IMR-90 (cell line): Measurements from ENCODE around the gene LRIG1. TPM values are rescaled to one million over a fixed set of nuclear protein-coding genes. Genes with fewer than 3 reads are reported as not detected.

Source experiments
- ATAC-seq: fragments of 200-7000 bp; cut with Tn5 transposase; 2 replicates; pipeline ENCODE4 v1.9.1; 2020; ENCODE audit warnings: low read depth, mild to moderate bottlenecking, moderate library complexity
- BruUV-seq: library from RNA; stranded (reverse); fragments of 400-500 nt; replicated peaks from 2 replicates; lab custom pipeline; 2021; lab: Mats Ljungman, UMichigan
- CTCF ChIA-PET: fragments of 300-600 bp; formaldehyde crosslinking; extraction: SDS; loops from one replicate; lab custom pipeline; 2021; ENCODE audit warnings: antibody characterized with exemption; lab: Yijun Ruan, JAX
- POLR2A ChIA-PET: fragments of 300-600 bp; sonication (Branson Sonifier 250); formaldehyde crosslinking; loops from one replicate; lab custom pipeline; 2022; ENCODE audit warnings: antibody characterized with exemption; ENCODE audit not compliant: unreplicated experiment; lab: Charles Lee
- DNase-seq: peaks from one replicate; pipeline ENCODE4 v3.0.0; 2013
- H2AFZ ChIP-seq: replicated peaks from 2 replicates; pipeline ENCODE3; 2013; ENCODE audit warnings: low read length, mild to moderate bottlenecking; ENCODE audit not compliant: poor library complexity
- H2AK5ac ChIP-seq: 2 replicates; pipeline ENCODE4 v1.6.1; 2013; ENCODE audit warnings: low read depth, low read length, inconsistent platforms
- H2AK9ac ChIP-seq: replicated peaks from 2 replicates; pipeline ENCODE3; 2013; ENCODE audit warnings: mild to moderate bottlenecking, low read depth, low read length, moderate library complexity; ENCODE audit not compliant: poor library complexity
- H2BK120ac ChIP-seq: 2 replicates; pipeline ENCODE4 v1.6.1; 2013; ENCODE audit warnings: low read depth, low read length, inconsistent platforms
- H2BK15ac ChIP-seq: 3 replicates; pipeline ENCODE4 v1.6.1; 2013; ENCODE audit warnings: low read depth, low read length, inconsistent platforms
- H2BK20ac ChIP-seq: 2 replicates; pipeline ENCODE4 v1.6.1; 2013; ENCODE audit warnings: low read depth, mild to moderate bottlenecking, inconsistent platforms, low read length, moderate library complexity
- H2BK5ac ChIP-seq: 2 replicates; pipeline ENCODE4 v1.6.1; 2013; ENCODE audit warnings: mild to moderate bottlenecking, low read depth, low read length, inconsistent platforms; ENCODE audit not compliant: poor library complexity, severe bottlenecking
- H3K14ac ChIP-seq: replicated peaks from 2 replicates; pipeline ENCODE4 v1.6.1; 2013; ENCODE audit warnings: low read depth, low read length, inconsistent platforms
- H3K18ac ChIP-seq: 2 replicates; pipeline ENCODE4 v1.6.1; 2013; ENCODE audit warnings: low read depth, low read length, control low read depth
- H3K23ac ChIP-seq: 2 replicates; pipeline ENCODE4 v1.6.1; 2013; ENCODE audit warnings: low read depth, low read length, inconsistent platforms
- H3K27ac ChIP-seq: 2 replicates; pipeline ENCODE4 v1.5.1; 2013; ENCODE audit warnings: mild to moderate bottlenecking, control low read depth, low read length; ENCODE audit not compliant: insufficient read depth
- H3K27me3 ChIP-seq: 2 replicates; pipeline ENCODE4 v1.6.1; 2013; ENCODE audit warnings: low read length; ENCODE audit not compliant: control insufficient read depth, insufficient read depth
- H3K36me3 ChIP-seq: 2 replicates; pipeline ENCODE4 v1.6.1; 2013; ENCODE audit warnings: low read length, mixed read lengths; ENCODE audit not compliant: control insufficient read depth, insufficient read depth
- H3K4ac ChIP-seq: 2 replicates; pipeline ENCODE4 v1.6.1; 2013; ENCODE audit warnings: low read depth, low read length, inconsistent platforms
- H3K4me1 ChIP-seq: 2 replicates; pipeline ENCODE4 v1.6.1; 2013; ENCODE audit warnings: low read length, mixed read lengths; ENCODE audit not compliant: control insufficient read depth, insufficient read depth
- H3K4me2 ChIP-seq: 2 replicates; pipeline ENCODE4 v1.6.1; 2013; ENCODE audit warnings: low read depth, mild to moderate bottlenecking, control low read depth, low read length, moderate library complexity
- H3K4me3 ChIP-seq: 2 replicates; pipeline ENCODE4 v1.5.1; 2013; ENCODE audit warnings: low read depth, mild to moderate bottlenecking, control low read depth, low read length, moderate library complexity; ENCODE audit not compliant: insufficient read depth
- H3K56ac ChIP-seq: 2 replicates; pipeline ENCODE4 v1.6.1; 2013; ENCODE audit warnings: low read length, inconsistent platforms; ENCODE audit not compliant: insufficient read depth; ENCODE audit errors: extremely low read depth
- H3K79me1 ChIP-seq, 2 experiments: 2 replicates each; pipeline ENCODE4 v1.6.1; 2013; ENCODE audit warnings: low read length in 2 of 2, inconsistent platforms in 1 of 2, low read depth in 1 of 2
- H3K9ac ChIP-seq: 2 replicates; pipeline ENCODE4 v1.6.1; 2013; ENCODE audit warnings: low read depth, low read length, control low read depth
- H3K9me1 ChIP-seq: 2 replicates; pipeline ENCODE4 v1.6.1; 2013; ENCODE audit warnings: low read length, inconsistent platforms; ENCODE audit not compliant: insufficient read depth
- H3K9me3 ChIP-seq: 2 replicates; pipeline ENCODE4 v1.6.1; 2013; ENCODE audit warnings: low read length; ENCODE audit not compliant: control insufficient read depth, insufficient read depth
- H4K20me1 ChIP-seq: 2 replicates; pipeline ENCODE4 v1.6.1; 2013; ENCODE audit warnings: low read length, inconsistent platforms; ENCODE audit not compliant: insufficient read depth
- H4K5ac ChIP-seq: 2 replicates; pipeline ENCODE4 v1.6.1; 2013; ENCODE audit warnings: mild to moderate bottlenecking, low read depth, low read length, control low read depth
- H4K8ac ChIP-seq, 2 experiments: 2 replicates each; pipeline ENCODE4 v1.6.1; 2013; ENCODE audit warnings: low read depth in 2 of 2, low read length in 2 of 2, control low read depth in 1 of 2, inconsistent platforms in 1 of 2
- H4K91ac ChIP-seq: 2 replicates; pipeline ENCODE4 v1.6.1; 2013; ENCODE audit warnings: low read depth, low read length, inconsistent platforms; ENCODE audit not compliant: insufficient read depth
- CHD1 ChIP-seq: IDR thresholded peaks from 2 replicates; pipeline ENCODE4 v1.6.1; 2012; ENCODE audit warnings: low read depth, low read length, improper control_type of control experiment
- FOS ChIP-seq: fragments of 150-350 bp; IDR thresholded peaks from 2 replicates; pipeline ENCODE4 v1.6.1; 2016; ENCODE audit warnings: low read depth, low read length
- MAFK ChIP-seq: IDR thresholded peaks from 2 replicates; pipeline ENCODE4 v1.6.1; 2012; ENCODE audit warnings: low read depth, low read length, improper control_type of control experiment
- MXI1 ChIP-seq: IDR thresholded peaks from 2 replicates; pipeline ENCODE4 v1.6.1; 2012; ENCODE audit warnings: low read depth, mild to moderate bottlenecking, low read length, moderate library complexity, borderline replicate concordance
- NFE2L2 ChIP-seq: fragments of 150-350 bp; IDR thresholded peaks from 2 replicates; pipeline ENCODE4 v1.6.1; 2016; ENCODE audit warnings: low read depth, mild to moderate bottlenecking, low read length
- RCOR1 ChIP-seq: IDR thresholded peaks from 2 replicates; pipeline ENCODE4 v1.6.1; 2012; ENCODE audit warnings: mild to moderate bottlenecking, low read length, improper control_type of control experiment; ENCODE audit not compliant: insufficient replicate concordance
- SMC3 ChIP-seq: fragments of 150-350 bp; IDR thresholded peaks from 2 replicates; pipeline ENCODE4 v1.6.1; 2016; ENCODE audit warnings: low read depth, mild to moderate bottlenecking, antibody characterized with exemption, low read length, moderate library complexity
- WGBS, 2 experiments: methylation state at CpG; one replicate each; pipeline versions ENCODE4 v1.1.5 to v1.1.7; 2013; ENCODE audit warnings: missing lambda C conversion rate in 2 of 2; ENCODE audit not compliant: insufficient read length in 1 of 2; ENCODE audit errors: extremely low coverage in 2 of 2; 5-methylcytosine and 5-hydroxymethylcytosine counted together
- dilution Hi-C: fragments of 300-500 bp; cut with HindIII; formaldehyde crosslinking; loops from one replicate; pipeline ENCODE4 v1.14.3; 2018; ENCODE audit warnings: low sequenced_read_pairs; ENCODE audit not compliant: unreplicated experiment
- in situ Hi-C: fragments of 300-500 bp; cut with MboI; formaldehyde crosslinking; loops from 3 replicates; pipeline ENCODE4 v1.14.3; 2019; ENCODE audit warnings: low sequenced_read_pairs, inconsistent platforms, mixed read lengths
- intact Hi-C: fragments of 100-400 bp; cut with micrococcal nuclease; formaldehyde crosslinking; loops from 2 replicates; pipeline ENCODE4 v1.10.0; 2022
- polyA plus RNA-seq, 3 experiments: library from polyadenylated mRNA; depleted of rRNA; stranded (reverse); fragments of >200 nt; gene quantifications; 2 replicates each; pipeline ENCODE4 v1.2.3, GENCODE V29; 2012; ENCODE audit warnings: low replicate concordance in 1 of 3
- total RNA-seq: library from RNA; depleted of rRNA; stranded (reverse); fragments of >200 nt; gene quantifications from 2 replicates; pipeline ENCODE4 v1.2.3, GENCODE V29; 2012
- TF ChIP-seq, protein P1 (sequence below): fragments of 150-350 bp; IDR thresholded peaks from 2 replicates; pipeline ENCODE4 v1.6.1; 2017; ENCODE audit warnings: mild to moderate bottlenecking, antibody characterized with exemption, low read length, low read depth

Gene LRIG1
- total and polyA plus RNA-seq, 2 of the 4 experiments (the other 2 are of a cell fraction) = 62.8 to 87.8 TPM

DNA sequence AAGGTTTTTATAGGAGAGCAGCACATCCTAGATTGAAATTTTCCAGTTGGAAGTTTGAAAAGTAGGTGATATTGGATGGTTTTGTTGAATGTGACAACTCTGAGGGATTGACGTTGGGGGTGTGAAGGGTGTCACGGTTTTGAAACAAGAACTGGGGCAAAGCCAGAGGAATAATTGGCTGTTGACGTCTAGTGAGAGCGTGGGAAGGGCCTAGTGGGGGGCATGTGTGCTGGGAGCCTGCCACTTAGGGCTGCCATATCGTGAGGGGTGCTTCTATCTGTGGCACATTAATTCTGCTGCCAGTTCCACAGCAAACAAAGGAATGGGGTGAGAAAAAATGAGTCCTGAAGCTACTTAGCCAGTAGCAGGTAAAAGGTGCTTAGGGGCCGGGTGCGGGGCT, 129.4 kb downstream of the LRIG1 start:
- CTCF ChIA-PET = no interaction called here
- H3K4me2 ChIP-seq = no peak overlapping the region
- H4K8ac ChIP-seq = no peak overlapping the region
- no peaks in the 10 kb centered on the region for H3K27me3 ChIP-seq
- no peak overlapping the region for H4K5ac ChIP-seq
- no peaks in the 10 kb centered on the region for H3K9me3 ChIP-seq
- H3K27ac ChIP-seq = no peak overlapping the region
- no peak overlapping the region for H3K18ac ChIP-seq
- no peak overlapping the region for H3K9ac ChIP-seq
- no peak for ATAC-seq
- H3K4ac ChIP-seq = no peak overlapping the region
- no peak overlapping the region for H2AK5ac ChIP-seq
- WGBS, 2 experiments = 53 to 100% methylated on average over 1 to 5 of the region's 7 CpGs
- H3K9me1 ChIP-seq = no peaks in the 10 kb centered on the region; the same call in 1 of the 2 replicates
- H3K36me3 ChIP-seq = peaks cover 9% of the 10 kb centered on the region; the same call in 1 of the 2 replicates
- no peaks in the 10 kb centered on the region for H3K79me1 ChIP-seq
- BruUV-seq = no TSS peak
- no peak overlapping the region for H3K23ac ChIP-seq
- intact Hi-C loops = no loop called here
- TF ChIP-seq CHD1 (no peak), FOS (no peak), MAFK (no peak), RCOR1 (no peak), NFE2L2 (no peak), MXI1 (no peak), SMC3 (no peak)
- TF ChIP-seq, protein P1, sequence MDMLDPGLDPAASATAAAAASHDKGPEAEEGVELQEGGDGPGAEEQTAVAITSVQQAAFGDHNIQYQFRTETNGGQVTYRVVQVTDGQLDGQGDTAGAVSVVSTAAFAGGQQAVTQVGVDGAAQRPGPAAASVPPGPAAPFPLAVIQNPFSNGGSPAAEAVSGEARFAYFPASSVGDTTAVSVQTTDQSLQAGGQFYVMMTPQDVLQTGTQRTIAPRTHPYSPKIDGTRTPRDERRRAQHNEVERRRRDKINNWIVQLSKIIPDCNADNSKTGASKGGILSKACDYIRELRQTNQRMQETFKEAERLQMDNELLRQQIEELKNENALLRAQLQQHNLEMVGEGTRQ = no peak
- no peak overlapping the region for H2BK15ac ChIP-seq
- POLR2A ChIA-PET = no interaction called here
- H3K14ac ChIP-seq = no peak overlapping the region
- no peak overlapping the region for H2BK5ac ChIP-seq
- in situ Hi-C loops = no loop called here
- no peaks in the 10 kb centered on the region for H3K4me1 ChIP-seq
- no peak overlapping the region for H4K91ac ChIP-seq
- dilution Hi-C loops = no loop called here
- no peak overlapping the region for H2AK9ac ChIP-seq
- H3K56ac ChIP-seq = no peak overlapping the region
- no peak overlapping the region for H2BK120ac ChIP-seq
- no peak for DNase-seq
- H2AFZ ChIP-seq = no peak overlapping the region
- no peak overlapping the region for H3K4me3 ChIP-seq
- no peaks in the 10 kb centered on the region for H4K20me1 ChIP-seq
- H2BK20ac ChIP-seq = no peak overlapping the region
